Measurements from ENCODE around the gene CDH24. TPM values are rescaled to one million over a fixed set of nuclear protein-coding genes. Genes with fewer than 3 reads are reported as not detected.

CDH24 gene
- total RNA-seq, 1 experiment from 2014 or later: 14.8 TPM

GRCh38 chr14:23034498-23035302 lies 22.6 kb downstream of the CDH24 start, which contains the start of gene PSMB5:
PSMB5 (minus strand) TSS chr14:23034900; CDS start chr14:23034881, 19 bp downstream.
- TF ChIP-seq EZH2 (IDR thresholded peaks at IDR 0.05; ENCODE audit: low read length, unreplicated experiment) (no peak), EZH2phosphoT487 (IDR thresholded peaks at IDR 0.05; ENCODE audit: borderline replicate concordance, low read length) (no peak)
- TF ChIP-seq, protein P1, sequence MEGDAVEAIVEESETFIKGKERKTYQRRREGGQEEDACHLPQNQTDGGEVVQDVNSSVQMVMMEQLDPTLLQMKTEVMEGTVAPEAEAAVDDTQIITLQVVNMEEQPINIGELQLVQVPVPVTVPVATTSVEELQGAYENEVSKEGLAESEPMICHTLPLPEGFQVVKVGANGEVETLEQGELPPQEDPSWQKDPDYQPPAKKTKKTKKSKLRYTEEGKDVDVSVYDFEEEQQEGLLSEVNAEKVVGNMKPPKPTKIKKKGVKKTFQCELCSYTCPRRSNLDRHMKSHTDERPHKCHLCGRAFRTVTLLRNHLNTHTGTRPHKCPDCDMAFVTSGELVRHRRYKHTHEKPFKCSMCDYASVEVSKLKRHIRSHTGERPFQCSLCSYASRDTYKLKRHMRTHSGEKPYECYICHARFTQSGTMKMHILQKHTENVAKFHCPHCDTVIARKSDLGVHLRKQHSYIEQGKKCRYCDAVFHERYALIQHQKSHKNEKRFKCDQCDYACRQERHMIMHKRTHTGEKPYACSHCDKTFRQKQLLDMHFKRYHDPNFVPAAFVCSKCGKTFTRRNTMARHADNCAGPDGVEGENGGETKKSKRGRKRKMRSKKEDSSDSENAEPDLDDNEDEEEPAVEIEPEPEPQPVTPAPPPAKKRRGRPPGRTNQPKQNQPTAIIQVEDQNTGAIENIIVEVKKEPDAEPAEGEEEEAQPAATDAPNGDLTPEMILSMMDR (conservative IDR thresholded peaks at IDR 0.05; ENCODE audit: low read depth, low read length): no peak
- H3K9ac ChIP-seq (ENCODE audit: low read length): peak within 1 kb of the TSS; percentile 99
- no peaks in the 10 kb centered on the region for H3K9me2 ChIP-seq (replicated peaks; ENCODE audit: low read length)
- no peaks in the 10 kb centered on the region for H3K9me3 ChIP-seq (ENCODE audit: low read length)
- peak within 1 kb of the TSS; percentile 89 for H3K4me3 ChIP-seq (ENCODE audit: low read length)
- ChIA-PET CTCF (interaction anchor here (0.7 kb wide), 1 partner anchor 48 kb away, joined by 8 read pairs; no protein-coding TSS in a partner anchor), POLR2A (ENCODE audit: unreplicated experiment) (interaction anchor here (0.6 kb wide), 1 partner anchor 52 kb away, joined by 3 read pairs; the partner anchor contains the start of gene AJUBA)
- H4K20me1 ChIP-seq (ENCODE audit: low read length): no peaks in the 10 kb centered on the region
- peak within 1 kb of the TSS; percentile 90 for H3K4me2 ChIP-seq (ENCODE audit: low read length)
- peak within 1 kb of the TSS; percentile 91 for H2AFZ ChIP-seq (ENCODE audit: low read length)
- H3K36me3 ChIP-seq (ENCODE audit: low read depth, low read length): peaks cover 20% of the 10 kb centered on the region
- no TSS peak for BruUV-seq (replicated peaks)
- H3K27me3 ChIP-seq (ENCODE audit: low read length): no peaks in the 10 kb centered on the region
- H3K4me1 ChIP-seq (ENCODE audit: insufficient read depth, low read length): peaks cover 20% of the 10 kb centered on the region
- ATAC-seq (peak; percentile 96), DNase-seq (peak; percentile 95)
- peaks cover 4% of the 10 kb centered on the region for H3F3A ChIP-seq (ENCODE audit: low read length, unreplicated experiment)
- peaks cover 42% of the 10 kb centered on the region for H3K79me2 ChIP-seq (ENCODE audit: low read length)
- intact Hi-C loops (cut with micrococcal nuclease): loop anchor here (1.0 kb wide), 1 partner anchor 26 kb away; no protein-coding TSS in a partner anchor
- H3K27ac ChIP-seq (ENCODE audit: low read length): peak within 1 kb of the TSS; percentile 88

GRCh38 chr14:23033801-23034497 lies 23.4 kb downstream of the CDH24 start:
- Histone ChIP-seq H3F3A (ENCODE audit: low read length, unreplicated experiment) (peaks cover 4% of the 10 kb centered on the region), H3K79me2 (ENCODE audit: low read length) (peaks cover 49% of the 10 kb centered on the region), H3K27me3 (ENCODE audit: low read length) (no peaks in the 10 kb centered on the region), H3K36me3 (ENCODE audit: low read depth, low read length) (peaks cover 25% of the 10 kb centered on the region), H3K9ac (ENCODE audit: low read length) (peak overlapping the region; percentile 99), H3K4me2 (ENCODE audit: low read length) (peak overlapping the region; percentile 90), H3K4me3 (ENCODE audit: low read length) (peak overlapping the region; percentile 89), H3K27ac (ENCODE audit: low read length) (peak overlapping the region; percentile 88), H2AFZ (ENCODE audit: low read length) (peak overlapping the region; percentile 91), H3K4me1 (ENCODE audit: insufficient read depth, low read length) (peaks cover 20% of the 10 kb centered on the region), H3K9me3 (ENCODE audit: low read length) (no peaks in the 10 kb centered on the region), H4K20me1 (ENCODE audit: low read length) (no peaks in the 10 kb centered on the region), H3K9me2 (replicated peaks; ENCODE audit: low read length) (no peaks in the 10 kb centered on the region)
- CTCF ChIA-PET: interaction anchor here (0.7 kb wide), 1 partner anchor 47 kb away, joined by 8 read pairs; no protein-coding TSS in a partner anchor
- ATAC-seq: no peak; the same call in 1 of the 2 replicates
- TF ChIP-seq, protein P1 (conservative IDR thresholded peaks at IDR 0.05; ENCODE audit: low read depth, low read length): no peak
- TF ChIP-seq EZH2 (IDR thresholded peaks at IDR 0.05; ENCODE audit: low read length, unreplicated experiment): no peak
- TF ChIP-seq EZH2phosphoT487 (IDR thresholded peaks at IDR 0.05; ENCODE audit: borderline replicate concordance, low read length): no peak
- POLR2A ChIA-PET (ENCODE audit: unreplicated experiment): interaction anchor here (0.6 kb wide), 1 partner anchor 52 kb away, joined by 3 read pairs; the partner anchor contains the start of gene AJUBA
- BruUV-seq (replicated peaks): TSS peak; percentile 64
- no peak for DNase-seq
- intact Hi-C loops (cut with micrococcal nuclease): loop anchor here (1.0 kb wide), 1 partner anchor 26 kb away; no protein-coding TSS in a partner anchor

Measured in PC-3 (cell line).